HG02798 (cell line): ENCODE measurements around the gene MS4A1.
A peak's percentile ranks its signal among the peaks of the same experiment; 100 is the strongest.
"Not testable (repeated sequence)": the region's sequence is repeated elsewhere in the genome, so short reads cannot be mapped to it uniquely, and the experiment has no call there.

Experiments used
- ATAC-seq: cut with Tn5 transposase; IDR thresholded peaks from one replicate; pipeline ENCODE4 v1.9.1; 2021; ENCODE audit warnings: mild to moderate bottlenecking; ENCODE audit not compliant: unreplicated experiment, poor library complexity

Gene MS4A1

GRCh38 chr11:60500276-60500910 lies 44.7 kb downstream of the MS4A1 start:
- no peak for ATAC-seq

GRCh38 chr11:60502221-60502775 lies 46.7 kb downstream of the MS4A1 start:
- no peak for ATAC-seq

GRCh38 chr11:60504219-60504905 lies 48.7 kb downstream of the MS4A1 start:
- peak; percentile 31 for ATAC-seq

GRCh38 chr11:60509609-60510008 lies 54.0 kb downstream of the MS4A1 start:
- not testable (repeated sequence) for ATAC-seq

GRCh38 chr11:60510209-60510608 lies 54.6 kb downstream of the MS4A1 start:
- ATAC-seq, result not testable (repeated sequence)

- no peak for ATAC-seq
These were observed 55.7 kb downstream of the MS4A1 start for GRCh38 chr11:60511393-60511792.

GRCh38 chr11:60512651-60513225 lies 57.1 kb downstream of the MS4A1 start:
- no peak for ATAC-seq

- no peak for ATAC-seq
These were observed 58.1 kb downstream of the MS4A1 start for GRCh38 chr11:60513496-60514460.

GRCh38 chr11:60515144-60515855 lies 59.7 kb downstream of the MS4A1 start, which contains the start of gene MS4A13:
Gene MS4A13 (plus strand): TSS chr11:60515392. CDS start chr11:60518084, 2,692 bp downstream.
- ATAC-seq, result no peak
